B cell (primary cell): ENCODE measurements around the gene STAM.

Source experiments
- CTCF ChIP-seq: fragments of 200-600 bp; IDR thresholded peaks from one replicate; pipeline ENCODE4 v1.8.0; 2022; ENCODE audit warnings: antibody characterized with exemption, mild to moderate bottlenecking
- EZH2 ChIP-seq: IDR thresholded peaks from 2 replicates; pipeline ENCODE4 v1.6.1; 2012; ENCODE audit warnings: borderline replicate concordance, low read depth, mild to moderate bottlenecking, moderate library complexity, low read length; ENCODE audit not compliant: insufficient read depth, poor library complexity, severe bottlenecking

GRCh38 chr10:17645621-17646345, 1.8 kb downstream of the STAM start:
- no peak for TF ChIP-seq CTCF
- no peak for TF ChIP-seq EZH2
